ENCODE measurements around the gene OPN1SW.

The OPN1SW gene

DNA sequence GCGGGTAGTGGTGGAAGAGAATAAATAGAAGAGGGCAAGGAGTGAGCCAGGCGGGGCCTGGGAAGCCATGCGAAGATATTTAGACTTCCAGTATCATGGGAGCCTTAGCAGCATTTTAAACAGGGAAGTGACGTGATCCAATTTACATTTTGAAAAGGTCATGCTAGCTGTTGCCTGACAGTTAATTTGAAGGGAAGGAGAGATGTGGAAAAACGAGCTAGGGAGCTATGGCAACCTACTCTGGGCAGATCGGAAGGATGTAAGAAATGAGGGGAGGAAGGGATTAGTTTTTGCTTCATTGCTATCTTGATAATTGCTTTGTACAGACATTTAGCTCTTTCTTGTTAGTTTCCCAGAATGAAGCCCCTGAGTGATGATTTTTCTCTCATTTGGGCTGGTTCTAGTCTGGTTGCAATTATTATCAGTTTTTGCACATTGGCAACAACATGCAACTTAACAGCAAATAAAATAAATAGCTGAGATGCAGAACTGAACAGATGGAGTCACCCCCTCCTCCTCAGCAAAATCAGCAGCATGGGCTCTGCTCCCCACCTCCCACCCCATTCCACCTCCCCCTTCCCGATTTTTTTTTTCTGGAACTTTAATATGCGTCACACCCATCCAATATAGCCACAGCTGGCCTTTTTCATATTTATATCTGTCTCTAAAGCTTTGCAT lies 49.4 kb downstream of the OPN1SW start:
- no peaks in the 10 kb centered on the region for H3K27me3 ChIP-seq (ENCODE audit: insufficient read depth, insufficient read length)
- no peak overlapping the region for H3K4me3 ChIP-seq (ENCODE audit: insufficient read length, low read depth)
- no peak for DNase-seq (ENCODE audit: low read depth, low spot score)
- TF ChIP-seq ZNF274 (IDR thresholded peaks at IDR 0.05; ENCODE audit: low read depth, low read length), result no peak
- TF ChIP-seq SUZ12 (IDR thresholded peaks at IDR 0.05; ENCODE audit: extremely low read depth, insufficient read depth, insufficient read length), result no peak
- TF ChIP-seq YY1 (IDR thresholded peaks at IDR 0.05; ENCODE audit: insufficient read depth, insufficient read length), result no peak
- no peak overlapping the region for H3K9ac ChIP-seq (ENCODE audit: insufficient read length, low read depth)
- no peaks in the 10 kb centered on the region for H3K4me1 ChIP-seq (ENCODE audit: insufficient read depth, insufficient read length)
- H3K9me3 ChIP-seq (ENCODE audit: insufficient read depth, low read length), result no peaks in the 10 kb centered on the region
- H3K36me3 ChIP-seq (ENCODE audit: insufficient read depth, insufficient read length, low read length), result no peaks in the 10 kb centered on the region

GRCh38 chr7:128725531-128725930 lies 50.1 kb downstream of the OPN1SW start:
- no peaks in the 10 kb centered on the region for H3K4me1 ChIP-seq (ENCODE audit: insufficient read depth, insufficient read length)
- no peak for DNase-seq (ENCODE audit: low read depth, low spot score)
- TF ChIP-seq YY1 (IDR thresholded peaks at IDR 0.05; ENCODE audit: insufficient read depth, insufficient read length), result no peak
- TF ChIP-seq ZNF274 (IDR thresholded peaks at IDR 0.05; ENCODE audit: low read depth, low read length), result no peak
- TF ChIP-seq SUZ12 (IDR thresholded peaks at IDR 0.05; ENCODE audit: extremely low read depth, insufficient read depth, insufficient read length), result no peak
- H3K4me3 ChIP-seq (ENCODE audit: insufficient read length, low read depth), result no peak overlapping the region
- no peaks in the 10 kb centered on the region for H3K36me3 ChIP-seq (ENCODE audit: insufficient read depth, insufficient read length, low read length)
- no peak overlapping the region for H3K9ac ChIP-seq (ENCODE audit: insufficient read length, low read depth)
- H3K27me3 ChIP-seq (ENCODE audit: insufficient read depth, insufficient read length), result no peaks in the 10 kb centered on the region
- H3K9me3 ChIP-seq (ENCODE audit: insufficient read depth, low read length), result no peaks in the 10 kb centered on the region

GRCh38 chr7:128724743-128725142 lies 50.9 kb downstream of the OPN1SW start:
- no peak for DNase-seq (ENCODE audit: low read depth, low spot score)
- Histone ChIP-seq H3K9ac (ENCODE audit: insufficient read length, low read depth) (no peak overlapping the region), H3K9me3 (ENCODE audit: insufficient read depth, low read length) (no peaks in the 10 kb centered on the region), H3K36me3 (ENCODE audit: insufficient read depth, insufficient read length, low read length) (no peaks in the 10 kb centered on the region), H3K4me1 (ENCODE audit: insufficient read depth, insufficient read length) (no peaks in the 10 kb centered on the region), H3K27me3 (ENCODE audit: insufficient read depth, insufficient read length) (no peaks in the 10 kb centered on the region), H3K4me3 (ENCODE audit: insufficient read length, low read depth) (no peak overlapping the region)
- TF ChIP-seq YY1 (IDR thresholded peaks at IDR 0.05; ENCODE audit: insufficient read depth, insufficient read length) (no peak), ZNF274 (IDR thresholded peaks at IDR 0.05; ENCODE audit: low read depth, low read length) (no peak), SUZ12 (IDR thresholded peaks at IDR 0.05; ENCODE audit: extremely low read depth, insufficient read depth, insufficient read length) (no peak)

All from NT2/D1 (cell line).